Caco-2 (cell line): ENCODE measurements around the gene FAM53A. TPM values are rescaled to one million over a fixed set of nuclear protein-coding genes. Genes with fewer than 3 reads are reported as not detected.
A peak's percentile ranks its signal among the peaks of the same experiment; 100 is the strongest.

Experiments
- Bru-seq: library from RNA; stranded (reverse); fragments of 400-500 nt; gene quantifications from one replicate; lab custom pipeline; 2021; lab: Mats Ljungman, UMichigan
- BruChase-seq, 2 experiments: library from RNA; stranded (reverse); fragments of 400-500 nt; gene quantifications; one replicate each; lab custom pipeline; 2021; lab: Mats Ljungman, UMichigan
- BruUV-seq: library from RNA; stranded (reverse); fragments of 400-500 nt; replicated peaks from 2 replicates; lab custom pipeline; 2021; lab: Mats Ljungman, UMichigan
- CTCF ChIA-PET: fragments of 300-600 bp; sonication (Branson Sonifier 250); formaldehyde crosslinking; loops from one replicate; lab custom pipeline; 2022; ENCODE audit warnings: antibody characterized with exemption; lab: Charles Lee
- POLR2A ChIA-PET: fragments of 300-600 bp; sonication (Branson Sonifier 250); formaldehyde crosslinking; loops from one replicate; lab custom pipeline; 2022; ENCODE audit warnings: antibody characterized with exemption; lab: Charles Lee
- DNase-seq, 2 experiments: peaks; one replicate each; pipeline versions ENCODE4 v3.0.0 to v3.0.0-alpha.2; 2020 to 2022
- H3K27me3 ChIP-seq: replicated peaks from 2 replicates; pipeline ENCODE4 v1.6.0; 2011; ENCODE audit warnings: low read length; ENCODE audit not compliant: control insufficient read depth, insufficient read depth
- H3K36me3 ChIP-seq: 2 replicates; pipeline ENCODE4 v1.5.1; 2011; ENCODE audit warnings: low read length; ENCODE audit not compliant: control insufficient read depth, insufficient read depth
- H3K4me1 ChIP-seq: fragments of 250-450 bp; sonication (Bioruptor Pico); 2 replicates; pipeline ENCODE4 v1.5.1; 2020; ENCODE audit warnings: mild to moderate bottlenecking
- H3K4me3 ChIP-seq: 2 replicates; pipeline ENCODE4 v1.5.1; 2011; ENCODE audit warnings: low read depth, mild to moderate bottlenecking, control low read depth, low read length
- H3K9me3 ChIP-seq: fragments of 250-450 bp; sonication (Bioruptor Pico); 2 replicates; pipeline ENCODE4 v1.5.1; 2020; ENCODE audit warnings: mild to moderate bottlenecking, moderate library complexity
- H3K27ac Mint-ChIP-seq: one replicate; pipeline ENCODE4 v1.8.0; 2022; ENCODE audit warnings: mixed read lengths; ENCODE audit not compliant: unreplicated experiment
- H3K27me3 Mint-ChIP-seq: one replicate; pipeline ENCODE4 v1.8.0; 2022; ENCODE audit warnings: mixed read lengths; ENCODE audit not compliant: insufficient read depth, unreplicated experiment
- H3K36me3 Mint-ChIP-seq: one replicate; pipeline ENCODE4 v1.8.0; 2022; ENCODE audit warnings: mild to moderate bottlenecking, mixed read lengths; ENCODE audit not compliant: insufficient read depth, unreplicated experiment
- H3K4me1 Mint-ChIP-seq: one replicate; pipeline ENCODE4 v1.8.0; 2022; ENCODE audit warnings: low read depth, mixed read lengths; ENCODE audit not compliant: unreplicated experiment
- H3K4me3 Mint-ChIP-seq: one replicate; pipeline ENCODE4 v1.8.0; 2022; ENCODE audit warnings: mild to moderate bottlenecking, moderate library complexity, mixed read lengths; ENCODE audit not compliant: unreplicated experiment
- H3K9me3 Mint-ChIP-seq: one replicate; pipeline ENCODE4 v1.8.0; 2022; ENCODE audit warnings: mixed read lengths; ENCODE audit not compliant: unreplicated experiment
- CTCF ChIP-seq, 2 experiments: fragments of 200-600 bp in 1 of 2; IDR thresholded peaks; 1 replicate in 1 of 2; 2 replicates in 1 of 2; pipeline versions ENCODE4 v1.5.1 to v1.8.0; 2011 to 2022; ENCODE audit warnings: antibody characterized with exemption in 1 of 2, control low read depth in 1 of 2, inconsistent platforms in 1 of 2, low read depth in 1 of 2, low read length in 1 of 2, mild to moderate bottlenecking in 1 of 2, moderate library complexity in 1 of 2; ENCODE audit not compliant: insufficient read depth in 1 of 2, severe bottlenecking in 1 of 2, unreplicated experiment in 1 of 2
- intact Hi-C: fragments of 100-400 bp; cut with micrococcal nuclease; formaldehyde crosslinking; loops from one replicate; pipeline ENCODE4 v1.10.0; 2022; ENCODE audit not compliant: unreplicated experiment
- long read RNA-seq: library from polyadenylated mRNA; stranded (forward); transcript quantifications from one replicate; pipeline ENCODE4 v2.0.0, GENCODE V29; 2022
- total RNA-seq: library from RNA; stranded (reverse); gene quantifications from 2 replicates; pipeline ENCODE4 v1.2.3, GENCODE V29; 2022

The FAM53A gene, protein sequence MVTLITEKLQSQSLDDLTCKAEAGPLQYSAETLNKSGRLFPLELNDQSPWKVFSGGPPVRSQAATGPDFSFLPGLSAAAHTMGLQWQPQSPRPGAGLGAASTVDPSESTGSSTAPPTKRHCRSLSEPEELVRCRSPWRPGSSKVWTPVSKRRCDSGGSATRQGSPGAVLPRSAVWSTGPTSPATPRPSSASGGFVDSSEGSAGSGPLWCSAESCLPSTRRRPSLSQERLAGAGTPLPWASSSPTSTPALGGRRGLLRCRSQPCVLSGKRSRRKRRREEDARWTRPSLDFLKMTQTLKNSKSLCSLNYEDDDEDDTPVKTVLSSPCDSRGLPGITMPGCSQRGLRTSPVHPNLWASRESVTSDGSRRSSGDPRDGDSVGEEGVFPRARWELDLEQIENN
- 4.1 and 5.2 TPM in 2 replicates for total RNA-seq
- percentile 41 among the genes with signal in this experiment for Bru-seq, nascent RNA
- BruChase-seq, experiment 1, labeled RNA remaining after a 2-hour chase = percentile 42 among the genes with signal in this experiment
- BruChase-seq, experiment 2, labeled RNA remaining after a 6-hour chase = percentile 47 among the genes with signal in this experiment
- long read RNA-seq, partial matches to known transcripts = 1 of 7 reads
- long read RNA-seq, other reads (novel, unspliced or antisense) = 2 of 7 reads

DNA sequence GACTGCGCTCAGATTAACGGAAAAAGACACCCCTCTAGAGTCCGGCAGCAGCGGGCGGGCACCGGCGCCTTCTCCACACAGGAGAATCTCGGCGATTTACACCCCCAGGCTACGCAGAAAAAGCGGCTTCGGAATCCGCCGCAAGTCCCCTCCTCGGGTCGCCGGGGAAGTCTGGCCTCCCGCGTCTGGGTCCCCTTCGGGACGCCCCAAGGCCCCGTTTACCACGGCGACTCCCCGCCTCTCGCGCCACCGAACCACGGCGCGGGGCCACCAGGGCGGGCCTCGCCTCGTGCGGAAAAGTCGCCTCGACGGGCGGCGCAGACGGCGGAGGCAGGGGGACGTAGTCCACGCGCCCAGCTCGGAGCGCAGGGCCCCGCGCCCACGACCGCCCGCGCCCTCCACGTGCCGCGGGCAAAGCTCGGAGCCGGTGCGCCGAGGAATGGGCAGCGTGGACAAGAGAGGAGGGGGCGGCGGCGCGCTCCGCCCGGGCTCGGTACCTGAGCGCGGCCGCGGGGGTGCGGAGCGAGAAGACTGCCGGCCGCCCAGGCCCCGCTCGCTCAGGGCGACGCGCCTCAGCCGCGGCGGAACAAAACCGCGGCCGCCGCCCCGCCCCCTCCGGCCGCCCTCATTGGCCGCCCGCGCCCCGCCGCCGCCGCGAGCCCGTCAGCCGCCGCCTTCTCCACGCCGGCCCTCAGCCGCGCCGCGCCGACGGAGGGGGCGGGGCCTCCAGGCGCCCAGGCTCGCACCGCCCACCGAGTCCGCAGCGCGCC is at the start of gene FAM53A:
TSS of gene FAM53A (minus strand) at position 578 of the 770 bp plus-strand sequence. CDS start 15,572 bp downstream, outside the sequence.
- ChIA-PET POLR2A (no interaction called here), CTCF (interaction anchor here (0.6 kb wide), 1 partner anchor 37 kb away, joined by 3 read pairs; the partner anchor contains the start of gene TMEM129)
- DNase-seq = peak; percentile 86 to 97
- intact Hi-C loops = no loop called here
- Mint-ChIP-seq H3K9me3 (no peaks in the 10 kb centered on the region), H3K36me3 (peaks cover 33% of the 10 kb centered on the region), H3K4me1 (peaks cover 8% of the 10 kb centered on the region), H3K27ac (peak within 1 kb of the TSS; percentile 59), H3K4me3 (peak within 1 kb of the TSS; percentile 77), H3K27me3 (no peaks in the 10 kb centered on the region)
- no peaks in the 10 kb centered on the region for H3K9me3 ChIP-seq
- H3K4me3 ChIP-seq = peak within 1 kb of the TSS; percentile 72
- no peak for TF ChIP-seq CTCF (IDR thresholded peaks at IDR 0.05; ENCODE audit: insufficient read depth in 1 of 2, low read depth in 1 of 2, low read length in 1 of 2, severe bottlenecking in 1 of 2, unreplicated experiment in 1 of 2)
- peaks cover 10% of the 10 kb centered on the region; the same call in 1 of the 2 replicates for H3K4me1 ChIP-seq
- H3K36me3 ChIP-seq = no peaks in the 10 kb centered on the region
- no peaks in the 10 kb centered on the region for H3K27me3 ChIP-seq
- no TSS peak for BruUV-seq

DNA sequence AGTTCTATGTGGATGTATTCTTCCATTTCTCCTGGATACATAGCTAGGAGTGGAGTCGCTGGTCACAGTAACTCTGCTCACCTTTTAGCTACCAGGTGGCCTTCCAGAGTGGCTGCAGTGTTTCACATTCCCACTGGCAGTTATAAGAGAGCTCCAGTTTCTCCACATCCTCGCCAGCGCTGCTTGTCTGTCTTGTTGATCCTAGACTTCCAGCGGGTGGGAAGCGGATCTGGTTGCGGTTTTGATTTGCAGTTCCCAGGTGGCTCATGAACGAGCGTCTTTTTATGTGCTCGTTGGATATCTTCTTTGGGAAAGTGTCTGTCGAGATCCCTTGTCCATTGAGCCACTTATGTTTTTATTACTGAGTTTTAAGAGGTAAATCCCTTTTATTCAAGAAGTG is 48.8 kb upstream of the FAM53A start:
- DNase-seq = no peak
- Mint-ChIP-seq H3K27me3 (no peaks in the 10 kb centered on the region), H3K36me3 (peaks cover 88% of the 10 kb centered on the region), H3K27ac (no peak overlapping the region), H3K9me3 (no peaks in the 10 kb centered on the region), H3K4me1 (no peaks in the 10 kb centered on the region), H3K4me3 (no peak overlapping the region)
- no TSS peak for BruUV-seq
- ChIA-PET POLR2A (no interaction called here), CTCF (no interaction called here)
- Histone ChIP-seq H3K27me3 (no peaks in the 10 kb centered on the region), H3K4me3 (no peak overlapping the region), H3K4me1 (no peaks in the 10 kb centered on the region), H3K9me3 (peaks cover 11% of the 10 kb centered on the region), H3K36me3 (peaks cover 13% of the 10 kb centered on the region)
- no peak for TF ChIP-seq CTCF (IDR thresholded peaks at IDR 0.05; ENCODE audit: insufficient read depth in 1 of 2, low read depth in 1 of 2, low read length in 1 of 2, severe bottlenecking in 1 of 2, unreplicated experiment in 1 of 2)
- intact Hi-C loops = no loop called here

DNA sequence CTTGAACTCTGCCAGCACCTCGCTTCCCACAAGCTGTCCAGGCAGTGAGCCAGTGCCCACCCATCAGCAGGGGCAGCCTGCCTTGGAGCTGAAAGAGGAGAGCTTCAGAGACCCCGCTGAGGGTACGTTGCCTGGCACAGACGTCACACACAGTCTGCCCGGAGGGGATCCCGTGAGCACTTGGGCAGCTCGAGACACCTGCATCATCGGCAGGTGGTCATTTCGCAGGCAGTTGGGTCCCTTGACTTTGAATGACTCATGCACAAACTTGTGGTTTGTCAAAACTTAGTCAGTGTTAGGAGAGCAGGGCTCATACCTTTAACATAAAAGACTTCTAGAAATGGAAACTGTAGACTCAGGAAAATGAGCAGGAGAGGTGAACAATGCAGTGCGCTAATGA is 47.1 kb upstream of the FAM53A start:
- POLR2A ChIA-PET = no interaction called here
- peaks cover 7% of the 10 kb centered on the region for H3K36me3 ChIP-seq

More for the DNA sequence above, 47.1 kb upstream of the FAM53A start:
- no peak for DNase-seq
- intact Hi-C loops = no loop called here
- Histone ChIP-seq H3K4me3 (no peak overlapping the region), H3K4me1 (no peaks in the 10 kb centered on the region), H3K9me3 (no peaks in the 10 kb centered on the region; the same call in 1 of the 2 replicates), H3K27me3 (no peaks in the 10 kb centered on the region)
- no peak for TF ChIP-seq CTCF (IDR thresholded peaks at IDR 0.05; ENCODE audit: insufficient read depth in 1 of 2, low read depth in 1 of 2, low read length in 1 of 2, severe bottlenecking in 1 of 2, unreplicated experiment in 1 of 2)
- Mint-ChIP-seq H3K4me1 (no peaks in the 10 kb centered on the region), H3K27ac (no peak overlapping the region), H3K4me3 (no peak overlapping the region), H3K9me3 (no peaks in the 10 kb centered on the region), H3K36me3 (peaks cover 83% of the 10 kb centered on the region), H3K27me3 (no peaks in the 10 kb centered on the region)
- no TSS peak for BruUV-seq
- CTCF ChIA-PET = no interaction called here
